Measurements from ENCODE around the gene NAPA.

Gene NAPA

DNA sequence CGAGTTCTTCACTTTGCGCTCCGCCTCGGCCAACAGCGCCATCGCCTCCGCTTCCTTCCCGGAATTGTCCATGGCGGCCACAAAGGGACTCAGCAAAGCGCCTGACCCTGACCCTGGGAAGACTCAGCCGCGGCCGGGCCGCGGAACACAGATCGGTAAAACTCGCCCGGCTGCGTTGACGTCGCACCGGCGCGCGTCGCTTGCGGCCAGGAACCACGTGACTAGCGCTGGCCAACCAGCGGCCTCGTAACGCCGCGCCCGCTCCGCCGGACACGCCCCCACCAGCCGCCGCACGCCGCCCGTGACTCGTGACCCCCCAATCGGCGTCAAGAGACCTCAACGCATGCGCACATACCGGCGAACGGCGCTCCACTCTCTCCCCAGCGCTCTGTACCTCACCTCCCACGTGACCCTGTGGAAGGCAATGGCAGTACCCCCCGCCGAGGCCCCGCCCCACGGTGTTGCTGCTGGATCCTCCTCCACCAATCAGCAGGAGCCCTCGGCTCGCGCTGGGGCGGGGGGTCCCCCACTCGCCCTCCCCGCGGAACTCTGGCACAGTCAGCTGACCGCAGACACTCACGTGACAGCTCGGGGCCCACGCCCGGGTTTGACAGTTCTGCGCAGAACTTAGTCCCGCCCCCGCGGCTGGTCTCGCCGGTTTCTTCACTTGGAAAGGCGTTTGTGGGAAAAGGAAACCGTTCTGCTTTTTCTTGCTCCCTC lies at the start of gene NAPA:
TSS of gene NAPA (minus strand) at position 195 of the 720 bp plus-strand sequence. CDS start at position 72, 123 bp downstream.
- DNase-seq: peak; percentile 91 to 100

DNA sequence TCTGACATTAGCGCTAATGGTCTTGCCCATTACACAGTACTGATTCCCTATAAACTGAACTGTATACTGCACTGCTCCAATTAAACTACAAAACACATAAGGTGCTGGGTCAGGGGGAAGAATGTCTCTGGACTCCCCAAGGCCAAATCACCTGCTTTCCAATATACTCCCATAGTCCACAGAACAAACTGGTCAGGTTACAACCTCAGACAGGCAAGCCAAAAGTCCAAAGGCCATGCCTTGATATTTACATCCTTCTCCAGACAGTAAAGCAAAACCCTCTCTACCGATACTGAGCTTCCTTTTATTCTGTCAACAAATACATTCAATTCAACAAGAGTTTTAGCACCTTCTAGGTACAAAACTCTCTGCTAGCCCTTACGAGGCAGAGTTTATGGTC lies 49.2 kb upstream of the NAPA start:
- no peak for DNase-seq

DNA sequence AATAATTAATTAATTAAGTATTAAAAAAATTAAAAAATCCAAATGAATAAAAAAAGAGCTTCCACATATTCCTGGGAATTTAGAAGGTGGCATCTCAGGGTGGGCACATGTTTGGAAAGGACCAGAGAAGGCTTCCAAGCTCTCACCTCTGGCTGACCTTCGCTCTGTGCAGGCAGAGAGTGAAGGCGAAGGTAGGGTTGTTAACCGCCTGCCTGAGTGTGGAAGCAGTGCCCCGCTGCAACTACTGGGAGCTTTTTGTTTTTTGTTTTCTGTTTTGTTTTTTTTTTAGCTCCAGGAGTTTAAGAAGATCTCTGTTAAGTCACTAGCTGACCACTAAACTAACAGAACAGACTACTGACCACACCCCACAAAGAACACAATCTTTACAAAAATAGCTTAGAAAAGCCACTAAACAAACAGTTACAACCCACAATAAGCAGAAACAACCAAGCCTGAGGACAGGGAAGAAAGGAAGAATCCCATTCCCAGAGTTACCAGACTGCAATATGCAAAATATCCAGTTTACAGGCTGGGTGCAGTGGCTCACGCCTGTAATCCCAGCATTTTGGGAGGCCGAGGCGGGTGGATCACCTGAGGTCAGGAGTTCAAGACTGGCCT lies 46.7 kb upstream of the NAPA start:
- DNase-seq: no peak

DNA sequence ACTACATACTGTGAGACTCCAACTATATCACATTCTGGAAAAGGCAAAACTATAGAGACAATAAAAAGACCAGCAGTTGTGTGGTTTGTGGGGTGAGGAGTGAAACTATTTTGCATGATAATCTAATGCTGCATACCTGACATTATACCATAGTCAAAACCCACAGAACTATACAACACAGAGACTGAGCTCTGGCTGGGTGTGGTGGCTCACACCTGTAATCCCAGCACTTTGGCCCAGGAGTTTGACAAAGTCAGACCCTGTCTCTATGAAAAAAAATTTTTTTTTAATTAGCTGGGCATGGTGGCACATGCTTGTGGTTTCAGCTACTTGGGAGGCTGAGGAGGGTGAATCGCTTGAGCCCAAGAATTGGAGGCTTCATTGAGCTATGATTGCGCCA lies 46.1 kb upstream of the NAPA start:
- no peak for DNase-seq

DNA sequence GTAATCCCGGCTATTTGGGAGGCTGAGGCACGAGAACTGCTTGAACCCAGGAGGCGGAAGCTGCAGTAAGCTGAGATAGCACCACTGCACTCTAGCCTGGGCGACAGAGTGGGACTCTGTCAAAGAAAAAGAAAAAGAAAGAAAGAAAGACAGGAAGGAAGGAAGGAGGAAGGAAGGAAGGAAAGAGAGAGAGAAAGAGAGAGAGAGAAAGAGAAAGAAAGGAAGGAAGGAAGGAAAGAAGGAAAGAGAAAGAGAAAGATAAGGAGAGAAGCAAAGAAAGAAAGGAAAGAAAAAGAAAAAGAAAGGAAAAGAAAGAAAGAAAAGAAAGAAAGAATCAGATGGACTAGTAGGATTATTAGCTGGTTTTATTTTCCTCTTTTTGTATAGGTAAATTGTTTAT lies 35.3 kb upstream of the NAPA start:
- DNase-seq: no peak

DNA sequence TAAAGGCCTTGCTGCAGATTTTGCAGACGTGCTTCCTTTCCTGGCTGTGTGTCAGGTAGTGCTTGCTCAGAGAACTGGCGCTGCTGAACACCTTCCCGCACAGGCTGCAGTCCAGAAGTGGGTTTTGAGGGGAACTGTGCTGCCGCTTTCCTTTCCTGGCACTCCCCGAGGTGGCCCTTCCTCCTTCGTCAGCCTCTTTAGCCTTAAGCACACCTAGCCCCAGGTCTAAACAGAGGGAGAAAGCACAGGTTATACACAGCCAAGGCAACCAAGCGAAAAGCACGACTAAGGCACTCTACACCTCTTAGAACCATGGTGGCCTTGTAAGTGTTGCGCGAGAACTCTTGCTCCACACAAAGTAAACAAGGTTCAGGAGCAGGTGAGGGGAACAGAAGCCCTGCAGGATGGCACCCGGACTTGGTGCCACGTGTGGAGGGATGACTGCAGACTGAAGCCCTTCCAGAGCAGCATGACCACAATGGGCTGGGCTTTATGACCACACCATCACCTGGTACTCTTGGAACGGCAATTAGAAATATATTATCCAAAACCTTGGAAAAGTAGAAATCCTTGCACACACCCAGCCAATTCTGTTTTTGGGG lies 34.5 kb upstream of the NAPA start:
- DNase-seq: no peak

DNA sequence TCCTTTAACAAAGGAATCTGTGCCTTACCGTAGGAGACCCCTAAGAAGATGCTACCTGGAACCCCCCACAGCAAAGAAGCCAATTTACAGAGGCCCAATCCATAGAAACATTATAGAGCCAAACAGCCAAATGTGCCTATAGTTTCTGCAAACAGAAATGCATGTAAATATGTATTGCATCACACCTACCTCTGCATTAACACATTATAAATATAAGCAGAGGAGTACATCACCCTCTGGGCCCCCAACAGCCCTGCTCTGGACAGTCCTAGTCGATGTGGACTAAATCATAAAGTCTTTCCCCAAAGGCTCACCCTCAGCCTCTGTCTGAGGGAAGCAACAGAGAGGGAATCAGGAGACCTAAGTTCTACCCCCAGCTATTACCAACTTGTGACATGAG lies 32.3 kb upstream of the NAPA start:
- DNase-seq: no peak

DNA sequence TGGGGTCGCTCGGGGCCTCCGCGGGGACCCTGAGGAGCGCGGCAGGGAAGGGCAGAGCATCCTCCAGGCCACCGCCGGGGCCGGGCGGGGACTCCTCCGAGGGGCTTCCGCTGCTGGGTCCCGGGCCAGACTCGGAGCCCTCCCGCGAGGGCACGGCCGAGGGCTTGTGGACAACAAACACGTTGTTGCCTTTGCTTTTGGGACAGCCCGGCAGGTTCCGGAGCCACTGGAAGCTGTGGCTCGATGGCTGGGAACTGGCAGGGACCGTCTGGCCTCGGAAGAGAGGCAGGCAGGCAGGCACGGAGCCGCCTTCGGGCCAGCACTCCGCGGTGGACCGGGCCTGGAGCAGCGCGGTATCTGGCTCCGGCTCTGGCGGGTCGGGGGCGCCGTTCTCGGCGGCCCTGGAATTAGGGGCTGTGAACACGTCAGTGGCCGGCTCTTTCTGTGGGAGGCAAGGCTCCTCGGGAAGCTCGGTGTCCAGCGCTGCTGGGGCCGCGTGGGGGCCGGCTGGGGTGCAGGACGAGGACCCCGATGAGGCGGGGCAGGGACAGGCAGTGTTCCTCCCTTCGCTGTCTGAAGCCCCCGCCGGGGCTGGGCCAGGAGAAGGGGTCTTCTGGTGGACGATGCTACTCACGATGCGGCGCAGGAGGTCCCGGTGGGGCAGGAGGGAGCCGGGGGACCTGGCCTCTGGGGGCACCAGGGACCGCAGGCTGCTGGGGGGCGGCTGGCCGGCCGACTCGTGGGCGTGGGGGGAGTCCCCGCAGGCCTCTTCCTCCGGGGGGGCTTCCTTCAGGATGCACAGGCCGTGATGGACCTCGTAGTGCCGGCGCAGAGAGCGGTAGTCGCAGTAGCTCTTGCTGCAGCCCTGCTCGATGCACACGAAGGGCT lies 30.4 kb upstream of the NAPA start:
- DNase-seq: no peak

DNA sequence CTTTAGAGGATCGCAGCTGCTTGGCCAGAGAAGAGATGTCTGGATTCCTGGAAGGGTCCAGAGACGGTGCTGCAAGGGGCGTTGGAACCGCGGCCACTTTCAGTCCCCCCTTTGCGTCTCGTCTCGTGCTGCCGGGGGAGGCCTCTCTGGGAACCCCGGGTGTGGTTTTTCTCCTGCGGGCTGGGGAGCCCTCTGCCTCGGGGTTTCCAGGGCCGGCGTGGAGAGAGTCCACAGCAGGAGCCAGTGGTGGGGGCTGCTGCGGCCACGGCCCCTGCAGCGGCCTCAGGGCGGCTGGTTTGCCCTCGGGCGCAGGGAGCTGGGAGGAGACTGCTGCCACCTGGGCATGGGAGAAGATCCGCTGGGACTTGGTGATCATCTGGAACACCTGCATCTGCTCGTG lies 29.6 kb upstream of the NAPA start:
- no peak for DNase-seq

DNA sequence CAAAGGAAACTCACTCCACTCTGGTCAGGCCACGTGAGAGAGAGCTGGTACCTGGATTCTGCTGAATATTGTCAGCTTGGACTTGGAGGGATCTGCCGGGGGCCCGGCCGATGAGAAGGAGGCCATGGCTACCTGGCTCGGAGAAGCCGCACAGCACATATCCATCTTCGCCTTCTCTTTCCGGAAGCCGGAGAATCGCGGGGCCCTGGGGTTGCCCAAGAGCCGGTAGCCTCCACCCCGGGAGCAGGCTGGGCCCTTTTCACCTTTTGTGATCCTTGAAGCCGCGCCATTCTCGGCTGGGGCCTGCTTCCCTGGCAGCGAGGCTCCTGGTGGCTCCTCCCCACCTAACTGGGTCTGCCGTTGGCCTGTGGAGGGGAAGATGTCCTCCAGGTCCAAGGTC lies 29.2 kb upstream of the NAPA start:
- DNase-seq: no peak

DNA sequence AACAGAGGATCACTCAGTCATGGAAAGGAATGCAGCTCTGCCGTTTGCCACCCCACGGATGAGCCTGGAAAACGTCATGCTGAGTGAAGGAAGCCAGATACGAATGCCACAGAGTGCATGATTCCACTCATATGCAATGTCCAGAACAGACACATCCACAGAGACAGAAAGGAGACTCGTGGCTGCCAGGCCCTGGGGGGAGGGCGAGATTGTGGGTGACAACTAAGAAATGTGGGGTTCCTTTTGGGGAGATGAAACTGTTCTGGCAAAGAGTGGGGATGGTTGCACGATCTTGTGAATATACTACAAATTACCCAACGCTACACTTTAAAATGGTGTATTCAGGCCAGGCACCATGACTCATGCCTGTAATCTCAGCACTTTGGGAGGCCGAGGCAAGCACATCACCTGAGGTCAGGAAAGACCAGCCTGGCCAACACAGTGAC lies 27.2 kb upstream of the NAPA start:
- no peak for DNase-seq

DNA sequence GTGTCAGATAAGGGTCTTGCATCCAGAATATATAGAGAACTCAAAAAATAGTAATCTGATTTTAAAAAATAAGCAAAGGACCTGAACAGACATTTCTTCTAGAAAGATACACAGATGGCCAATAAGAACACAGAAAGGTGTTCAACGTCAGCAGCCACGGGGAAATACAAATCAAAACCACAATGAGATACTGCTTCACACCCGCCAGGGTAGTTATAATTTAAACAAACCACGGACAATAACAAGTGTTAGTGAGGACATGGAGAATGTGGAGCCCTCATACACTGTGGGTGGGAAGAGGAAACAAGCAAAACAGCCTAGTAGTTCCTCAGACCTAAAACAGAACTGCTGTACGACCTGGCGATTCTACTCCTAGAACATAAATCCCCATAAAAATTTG lies 26.7 kb upstream of the NAPA start:
- DNase-seq: no peak

DNA sequence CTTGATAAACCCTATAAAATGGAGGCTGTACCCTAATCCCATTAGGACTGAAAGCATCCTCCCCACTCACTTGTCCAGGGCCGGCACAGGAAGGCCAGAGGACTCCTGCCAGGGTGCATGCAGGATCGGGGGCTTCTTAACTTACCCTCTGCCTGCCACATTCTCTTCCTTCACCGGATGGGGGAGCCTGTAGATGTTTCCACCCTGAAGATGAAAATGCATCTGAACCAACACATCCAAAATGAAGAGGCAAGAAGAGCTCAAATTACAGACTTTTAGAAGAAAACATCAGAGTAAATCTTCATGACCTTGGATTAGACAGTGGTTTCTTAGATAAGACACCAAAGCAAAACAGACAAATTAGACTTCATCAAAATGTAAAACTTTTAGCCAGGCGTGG lies 25.9 kb upstream of the NAPA start:
- DNase-seq: no peak

DNA sequence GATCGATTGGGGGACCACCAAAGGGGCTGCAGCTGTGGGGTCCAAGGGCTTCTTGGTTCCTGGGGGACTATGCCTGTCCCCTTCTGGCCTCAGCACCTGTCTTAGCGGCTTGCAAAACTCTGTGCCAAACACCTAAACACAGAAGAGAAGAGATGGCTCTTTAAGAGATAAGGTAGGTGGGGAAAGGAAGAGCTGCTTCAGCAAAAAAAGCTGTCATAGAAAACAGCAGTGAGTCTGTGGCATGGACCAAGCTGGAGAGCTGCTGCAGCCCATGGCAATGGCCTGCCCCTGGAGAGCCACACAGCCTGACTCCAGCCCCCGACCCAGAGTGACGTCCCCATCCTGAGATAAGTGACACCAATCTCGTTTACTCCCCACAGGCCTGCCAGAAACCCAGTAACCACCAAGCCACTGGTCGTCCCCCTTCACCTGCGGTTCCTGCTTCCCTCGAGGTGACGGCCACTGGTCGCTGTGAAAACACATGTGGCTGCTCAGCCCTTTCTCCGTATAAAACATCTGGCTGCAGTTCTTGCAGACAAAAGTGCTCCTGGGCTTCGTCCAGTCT lies 25.0 kb upstream of the NAPA start:
- DNase-seq: no peak

DNA sequence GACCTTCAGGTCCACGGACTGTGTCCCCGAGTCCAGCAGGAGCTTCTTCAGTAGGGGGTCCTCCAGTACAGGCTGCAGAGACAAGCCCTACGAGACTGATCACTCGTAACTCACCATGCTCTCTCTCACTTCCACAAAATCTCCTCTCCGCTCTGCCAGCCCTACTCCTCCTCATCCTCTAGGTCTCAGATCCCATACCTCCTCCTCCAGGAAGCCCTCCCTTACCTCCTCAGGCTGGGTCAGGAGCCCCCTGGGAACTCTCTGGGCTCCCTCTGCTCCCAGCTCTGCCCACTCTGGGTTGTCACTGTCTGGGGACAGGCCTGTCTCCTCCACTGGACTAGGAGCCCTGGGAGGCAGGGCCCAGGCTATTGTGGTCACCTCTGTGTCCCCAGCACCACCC lies 23.9 kb upstream of the NAPA start:
- DNase-seq: no peak

DNA sequence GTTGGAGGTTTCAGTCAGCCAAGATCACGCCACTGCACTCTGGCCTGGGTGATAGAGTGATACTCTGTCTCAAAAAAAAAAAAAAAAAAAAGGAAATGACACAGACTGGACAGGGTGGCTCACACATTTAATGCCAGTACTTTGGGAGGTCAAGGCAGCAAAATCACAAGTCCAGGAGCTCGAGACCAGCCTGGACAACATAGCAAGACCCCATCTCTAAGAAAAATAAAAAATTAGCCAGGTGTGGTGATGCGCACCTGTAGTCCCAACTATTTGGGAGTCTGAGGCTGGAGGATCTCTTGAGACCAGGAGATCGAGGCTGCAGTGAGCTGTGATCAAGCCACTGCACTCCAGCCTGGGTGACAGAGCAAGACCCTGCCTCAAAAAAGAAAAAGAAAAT lies 22.6 kb upstream of the NAPA start:
- no peak for DNase-seq

DNA sequence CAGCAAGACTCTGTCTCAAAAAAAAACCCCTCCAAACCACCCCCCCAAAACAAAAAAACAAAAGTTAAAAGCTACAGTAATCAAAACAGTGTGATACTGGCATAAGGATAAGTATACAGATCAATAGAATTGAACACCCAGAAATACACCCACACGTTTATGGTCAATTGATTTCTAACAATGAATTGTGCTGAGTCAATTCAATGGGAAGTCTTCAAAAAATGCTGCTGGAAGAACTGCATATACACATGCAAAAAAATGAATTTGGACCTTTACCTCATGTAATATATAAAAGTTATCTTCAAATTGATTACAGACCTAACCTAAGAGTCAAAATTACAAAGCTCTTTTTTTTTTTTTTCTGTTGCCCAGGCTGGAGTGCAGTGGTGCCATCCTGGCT lies 19.8 kb upstream of the NAPA start:
- no peak for DNase-seq

DNA sequence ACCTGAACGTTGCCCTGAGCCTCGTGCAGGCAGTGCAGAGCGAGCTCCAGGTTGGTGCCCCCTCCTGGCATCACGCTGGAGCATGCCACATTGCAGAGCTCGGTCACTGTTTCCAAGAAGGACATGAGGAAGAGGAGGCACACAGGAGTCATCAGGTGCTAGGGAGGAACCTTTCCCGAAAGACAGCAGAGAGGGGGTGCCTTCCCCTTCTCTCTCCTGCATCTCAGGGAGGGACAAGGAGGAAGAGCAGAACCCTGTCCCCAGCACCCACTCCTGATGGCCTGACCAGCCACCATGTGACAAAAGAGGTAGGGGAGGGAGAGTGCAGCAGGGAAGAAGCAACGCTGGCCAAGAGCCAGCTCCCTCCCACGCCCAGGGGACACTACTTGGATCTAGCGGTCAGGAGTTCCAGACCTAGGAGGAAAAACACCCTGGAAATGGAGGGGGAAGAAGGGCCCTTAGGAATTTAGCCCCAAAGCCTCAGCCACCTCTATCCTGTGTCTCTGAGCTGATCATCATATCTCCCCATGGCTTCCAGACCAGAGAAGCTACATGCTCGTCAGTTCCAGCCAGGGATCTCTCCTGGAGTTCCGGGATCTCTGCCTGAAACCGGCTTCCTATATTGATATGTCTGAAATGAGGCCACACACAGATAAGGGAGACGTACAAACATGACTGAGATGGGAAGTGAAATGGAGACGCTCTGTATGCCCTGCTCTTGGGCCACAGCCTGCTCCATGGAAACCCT lies 17.0 kb upstream of the NAPA start:
- DNase-seq: no peak

DNA sequence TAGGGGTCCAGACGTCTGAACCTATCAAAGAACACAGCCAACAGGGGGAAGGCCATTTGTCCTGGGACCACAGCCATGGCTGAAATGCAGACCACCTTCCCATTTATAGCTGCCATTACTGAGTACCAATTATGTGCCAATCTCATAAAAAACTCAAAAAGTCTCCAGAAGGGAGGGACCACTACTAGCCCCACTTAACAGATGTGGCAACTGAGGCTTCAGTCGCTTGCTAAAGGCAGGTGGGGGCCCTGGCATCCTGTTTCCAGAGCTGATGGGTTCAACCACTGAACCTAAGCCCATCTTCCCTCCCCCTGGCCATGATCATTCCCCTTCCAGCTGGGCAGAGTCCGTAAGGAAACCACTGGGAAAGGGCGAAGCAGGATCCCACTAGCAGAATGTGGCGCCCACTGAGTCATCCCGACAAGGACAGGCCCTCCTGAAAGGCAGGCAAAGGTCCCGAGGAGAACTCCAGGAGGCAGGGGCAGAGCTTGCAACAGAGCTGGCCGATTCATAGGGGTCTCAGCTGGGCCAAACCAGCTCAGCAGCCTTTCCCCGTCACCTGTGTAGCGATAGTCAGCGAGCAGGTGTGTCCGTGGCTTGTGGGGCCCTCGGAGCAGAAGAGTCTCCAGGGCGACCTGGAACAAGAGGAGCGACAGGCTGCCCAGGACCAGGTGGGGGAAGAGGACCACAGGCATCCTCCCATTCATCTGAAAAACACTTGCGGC lies 14.3 kb upstream of the NAPA start:
- no peak for DNase-seq

DNA sequence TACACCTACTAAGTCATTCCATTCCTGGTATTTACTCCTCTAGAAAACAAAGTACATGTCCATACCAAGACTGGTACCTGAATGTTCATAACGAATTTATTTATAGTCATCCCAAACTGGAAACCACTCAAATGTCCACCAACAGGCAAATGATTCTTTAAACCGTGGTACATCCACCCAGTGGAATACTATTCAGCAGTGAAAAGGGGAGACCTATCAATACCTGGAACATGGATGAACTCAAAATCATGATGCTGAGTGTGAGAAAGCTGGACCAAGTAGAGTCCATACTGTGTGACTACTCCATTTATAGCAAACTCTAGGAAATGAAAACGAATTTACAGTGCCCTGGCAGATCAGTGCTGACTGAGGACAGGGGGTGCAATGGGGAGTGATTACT lies 11.9 kb upstream of the NAPA start:
- DNase-seq: no peak

DNA sequence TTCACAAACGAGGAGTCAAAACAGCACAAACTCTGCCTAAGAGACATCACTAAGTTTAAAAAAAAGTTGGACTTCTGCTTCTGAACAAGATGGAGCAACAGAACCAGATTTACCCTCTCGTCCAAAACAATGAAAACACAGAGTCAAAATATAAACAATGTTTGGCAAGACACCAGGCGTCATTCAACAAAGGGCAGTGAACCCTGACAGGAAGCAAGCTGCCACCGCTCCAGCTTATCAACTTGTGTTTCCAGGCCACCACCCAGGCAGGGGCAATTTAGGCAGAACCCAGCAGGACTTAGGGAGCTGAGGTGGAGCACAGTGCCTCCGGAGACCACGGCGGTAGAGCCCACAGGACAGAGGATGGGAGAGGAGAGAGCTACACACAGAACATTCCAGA lies 8.6 kb upstream of the NAPA start:
- DNase-seq: no peak

Measured in cerebellar nuclear complex (tissue), 1 donor.